GM08714 (cell line): ENCODE measurements around the gene NOVA1.

Experiments used
- H3K4me3 ChIP-seq: fragments of 200-500 bp; sonication (Bioruptor generic); 2 replicates; pipeline ENCODE4 v1.5.1; 2014; ENCODE audit warnings: mild to moderate bottlenecking, low read length, inconsistent platforms
- ZNF274 ChIP-seq: IDR thresholded peaks from 2 replicates; pipeline ENCODE4 v1.6.1; 2012; ENCODE audit warnings: mild to moderate bottlenecking, low read depth, low read length

Gene NOVA1

GRCh38 chr14:26443654-26444053 lies 154.2 kb downstream of the NOVA1 start:
- no peak overlapping the region for H3K4me3 ChIP-seq
- no peak for TF ChIP-seq ZNF274

- no peak overlapping the region for H3K4me3 ChIP-seq
- no peak for TF ChIP-seq ZNF274
Observed at GRCh38 chr14:26429205-26429604, 168.6 kb downstream of the NOVA1 start.

DNA sequence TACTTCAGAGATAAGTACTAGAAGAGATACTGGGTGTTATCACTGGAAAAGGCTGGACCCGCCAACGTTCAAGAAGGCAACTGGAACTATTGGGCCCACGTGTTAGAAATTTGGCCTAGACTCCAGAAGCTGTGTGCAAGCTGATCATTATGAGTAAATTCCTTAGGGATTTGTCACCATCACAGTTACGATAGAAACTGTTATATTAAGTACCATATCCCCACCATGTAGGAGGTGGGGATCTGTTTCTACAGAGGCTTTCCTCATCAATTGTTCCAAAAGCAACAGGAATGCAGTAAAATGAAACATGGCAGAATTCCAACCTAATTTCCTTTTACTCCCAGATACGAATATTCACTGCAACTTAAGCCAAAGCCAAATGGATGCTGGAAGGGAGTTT lies 170.7 kb downstream of the NOVA1 start:
- TF ChIP-seq ZNF274, result no peak
- H3K4me3 ChIP-seq, result no peak overlapping the region

DNA sequence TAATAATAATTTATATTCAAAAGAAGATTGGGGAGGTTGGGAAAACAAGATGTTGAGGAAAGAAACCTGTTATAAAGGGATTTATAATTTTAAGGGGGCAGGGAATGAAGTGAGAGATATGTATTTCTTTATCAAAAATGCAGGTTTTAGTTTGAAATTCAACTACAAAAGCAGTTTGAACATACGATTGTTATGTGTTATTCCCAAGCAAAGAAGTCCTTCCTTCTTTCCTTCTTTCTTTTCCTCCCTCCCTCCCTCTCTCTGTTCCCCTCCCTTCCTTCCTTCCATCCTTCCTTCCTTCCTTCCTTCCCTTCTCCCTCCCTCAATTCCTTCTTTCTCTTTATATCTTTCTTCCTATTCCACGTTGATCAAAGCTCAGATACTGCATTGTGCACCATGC lies 173.3 kb downstream of the NOVA1 start:
- no peak for TF ChIP-seq ZNF274

DNA sequence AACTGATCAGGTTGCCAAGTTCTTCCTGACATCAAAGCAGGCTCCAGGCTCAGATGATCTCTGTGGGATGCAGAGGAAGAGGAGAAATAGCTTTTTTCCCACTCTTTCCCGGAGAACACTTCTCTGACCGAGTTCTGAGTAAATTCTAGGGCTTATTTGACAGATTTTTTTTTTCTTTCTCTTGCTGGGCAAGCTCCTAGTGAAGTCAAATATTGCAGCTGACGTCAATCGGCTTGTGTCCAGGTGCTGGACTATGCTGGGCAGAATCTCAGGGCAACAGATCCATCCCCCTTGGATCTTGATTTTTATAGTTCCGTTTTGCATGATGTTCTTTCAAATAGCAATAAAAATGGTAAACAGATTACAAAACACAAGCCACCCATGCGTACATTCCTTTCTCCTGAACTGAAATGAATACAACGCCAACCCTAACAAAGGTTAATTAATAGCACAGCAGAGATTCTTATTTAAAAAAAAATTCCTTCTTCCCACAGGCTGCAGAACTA lies 182.2 kb downstream of the NOVA1 start:
- no peak overlapping the region for H3K4me3 ChIP-seq
- no peak for TF ChIP-seq ZNF274

More for the DNA sequence above, 173.3 kb downstream of the NOVA1 start:
- no peak overlapping the region for H3K4me3 ChIP-seq

DNA sequence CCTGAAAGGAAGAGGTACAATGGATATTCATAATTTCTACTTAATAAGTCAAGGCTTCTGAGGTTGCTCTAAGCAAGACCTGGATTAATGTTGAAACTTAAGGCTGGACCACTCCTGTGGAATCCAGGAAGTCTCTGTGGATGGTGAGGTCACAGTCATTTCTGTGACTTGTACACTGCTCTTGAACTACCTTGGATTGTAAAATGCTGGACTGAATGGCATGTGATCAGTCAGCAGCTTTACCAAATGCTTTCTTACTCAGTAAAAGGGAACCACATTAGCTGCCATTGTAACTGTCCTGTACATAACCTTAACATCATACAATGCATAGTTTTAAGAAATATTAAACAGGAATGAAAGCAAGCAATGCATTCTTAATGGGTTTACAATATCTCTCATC lies 182.9 kb downstream of the NOVA1 start:
- TF ChIP-seq ZNF274, result no peak
- no peak overlapping the region for H3K4me3 ChIP-seq

DNA sequence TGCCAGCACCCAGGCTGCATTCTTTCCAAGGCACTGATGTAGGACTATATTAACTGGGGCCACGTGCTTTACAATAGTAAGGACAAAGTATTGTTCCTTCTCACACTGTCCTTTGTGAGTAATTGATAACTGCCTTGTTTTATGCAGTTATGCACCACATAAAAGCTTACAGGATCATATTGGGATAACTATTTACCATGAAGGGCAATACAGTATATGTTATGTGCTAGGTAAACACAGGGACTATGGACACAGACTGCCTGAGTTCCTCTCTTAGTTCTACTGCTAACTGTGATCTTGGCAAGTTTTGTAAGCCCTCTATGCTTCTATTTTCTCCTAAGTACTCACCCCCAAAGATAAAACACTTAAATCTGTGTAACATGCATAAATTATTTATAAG lies 183.7 kb downstream of the NOVA1 start:
- TF ChIP-seq ZNF274, result no peak
- H3K4me3 ChIP-seq, result no peak overlapping the region

DNA sequence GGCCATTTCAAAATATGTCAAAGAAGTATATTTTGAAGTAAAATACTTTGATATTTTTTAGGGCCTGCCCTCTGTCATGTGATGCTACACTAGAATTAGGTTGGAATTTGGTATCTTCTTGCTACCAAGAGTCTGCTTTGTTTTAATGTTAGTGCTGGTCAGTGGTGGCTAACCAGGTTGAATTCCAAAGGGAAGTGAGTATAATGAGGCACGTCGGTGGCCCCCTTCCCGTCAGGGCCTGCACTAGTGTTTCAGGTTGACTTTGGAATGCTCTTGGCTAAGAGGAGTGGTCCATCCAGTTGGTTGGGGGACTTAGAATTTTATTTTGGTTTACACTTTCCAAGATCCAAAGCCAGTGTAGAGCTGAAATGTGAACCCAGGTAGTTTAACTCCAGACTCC lies 185.4 kb downstream of the NOVA1 start:
- H3K4me3 ChIP-seq, result no peak overlapping the region
- TF ChIP-seq ZNF274, result no peak

- H3K4me3 ChIP-seq, result no peak overlapping the region
- no peak for TF ChIP-seq ZNF274
Observed at GRCh38 chr14:26410189-26410685, 187.6 kb downstream of the NOVA1 start.

DNA sequence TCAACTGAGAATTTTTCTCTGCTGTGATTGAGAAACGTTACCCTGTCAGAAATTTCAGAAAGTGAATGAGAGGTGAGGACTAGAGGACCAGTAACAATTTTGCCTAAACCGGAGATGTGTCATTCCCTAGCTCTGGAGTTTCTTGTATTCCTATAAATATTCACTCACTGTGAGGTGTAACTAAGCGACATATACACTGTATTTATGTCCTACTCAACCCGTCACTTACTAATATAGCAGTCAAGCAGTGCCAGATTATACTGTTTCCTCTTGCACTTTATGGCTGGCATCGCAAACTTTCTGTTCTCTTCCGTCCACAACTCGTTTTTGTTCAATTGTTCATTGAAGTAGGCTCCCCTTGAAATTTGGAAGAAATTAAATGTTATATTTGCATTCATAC lies 192.9 kb downstream of the NOVA1 start:
- no peak for TF ChIP-seq ZNF274
- no peak overlapping the region for H3K4me3 ChIP-seq

GRCh38 chr14:26403760-26404159 lies 194.1 kb downstream of the NOVA1 start:
- no peak for TF ChIP-seq ZNF274
- H3K4me3 ChIP-seq, result no peak overlapping the region

DNA sequence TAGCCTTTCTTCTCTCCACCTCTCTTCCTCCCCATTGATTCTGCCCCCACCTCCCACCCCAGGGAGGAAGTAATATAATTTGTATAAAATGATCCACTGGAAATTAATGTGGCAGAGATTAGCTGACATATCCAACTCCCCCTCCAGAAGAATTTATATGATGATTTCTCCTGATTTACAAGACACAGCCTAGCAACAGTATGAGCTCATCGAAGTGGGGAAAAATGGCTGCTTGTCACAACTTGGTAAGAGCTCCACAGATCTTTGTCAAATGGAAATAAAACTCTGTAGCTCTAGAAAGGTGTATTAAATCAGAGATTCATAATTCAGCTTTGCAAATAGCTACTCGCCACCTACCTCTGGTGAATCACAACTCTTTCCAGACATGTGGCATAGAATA lies 195.7 kb downstream of the NOVA1 start:
- no peak for TF ChIP-seq ZNF274
- H3K4me3 ChIP-seq, result no peak overlapping the region

DNA sequence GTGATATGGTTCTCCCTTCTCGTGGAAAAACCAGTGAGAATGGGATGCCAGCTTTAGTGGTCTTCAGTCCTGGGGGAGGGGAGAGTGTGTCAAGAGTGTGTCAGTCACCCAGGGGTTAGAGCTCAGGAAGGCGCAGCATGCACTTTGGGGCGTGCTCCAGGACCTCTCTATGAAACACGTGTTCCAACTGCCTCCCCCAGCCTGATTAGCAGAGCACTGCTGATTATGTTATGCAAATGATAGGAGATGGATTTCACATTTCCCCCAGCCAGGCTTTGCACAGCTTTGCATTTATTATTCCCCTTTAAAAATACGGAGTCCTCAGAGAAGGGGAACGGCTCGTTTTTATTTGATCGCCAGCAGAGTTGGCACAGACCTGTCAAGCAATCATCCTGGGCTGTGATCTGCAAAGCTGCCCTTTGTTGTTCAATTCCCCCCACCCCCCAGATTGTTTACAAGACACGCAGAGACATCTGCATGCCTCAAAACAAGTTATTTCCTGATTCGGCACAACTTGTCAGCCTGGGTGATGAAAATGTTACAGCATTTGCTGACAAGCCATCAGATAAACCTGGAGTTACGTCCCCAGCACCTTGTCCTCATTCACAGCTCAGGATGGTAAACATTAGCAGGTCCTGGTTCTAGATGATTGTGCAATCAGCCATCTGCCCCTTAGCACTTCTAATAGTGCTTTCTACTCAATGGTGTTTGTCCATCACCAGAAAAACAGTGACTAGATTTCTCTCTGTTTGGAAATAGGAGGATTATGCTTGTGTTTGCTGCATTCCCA lies 196.5 kb downstream of the NOVA1 start:
- no peak for TF ChIP-seq ZNF274
- no peak overlapping the region for H3K4me3 ChIP-seq

- H3K4me3 ChIP-seq, result no peak overlapping the region
- TF ChIP-seq ZNF274, result no peak
Observed at GRCh38 chr14:26400373-26400772, 197.5 kb downstream of the NOVA1 start.

GRCh38 chr14:26398616-26399015 lies 199.2 kb downstream of the NOVA1 start:
- TF ChIP-seq ZNF274, result no peak
- no peak overlapping the region for H3K4me3 ChIP-seq
